ENCODE measurements around the gene CNTNAP2.

The CNTNAP2 gene

GRCh38 chr7:146290746-146291145 lies 174.1 kb downstream of the CNTNAP2 start:
- no peak for DNase-seq (ENCODE audit: low read depth in 2 of 2)

GRCh38 chr7:146291900-146292299 lies 175.3 kb downstream of the CNTNAP2 start:
- DNase-seq (ENCODE audit: low read depth in 2 of 2): no peak

GRCh38 chr7:146296028-146296427 lies 179.4 kb downstream of the CNTNAP2 start:
- no peak for DNase-seq (ENCODE audit: low read depth in 2 of 2)

GRCh38 chr7:146314962-146315361 lies 198.4 kb downstream of the CNTNAP2 start:
- no peak for DNase-seq (ENCODE audit: low read depth in 2 of 2)

- DNase-seq (ENCODE audit: low read depth in 2 of 2): no peak
Measured at GRCh38 chr7:146319629-146320028, 203.0 kb downstream of the CNTNAP2 start.

GRCh38 chr7:146321301-146321700 lies 204.7 kb downstream of the CNTNAP2 start:
- no peak for DNase-seq (ENCODE audit: low read depth in 2 of 2)

GRCh38 chr7:146331369-146331768 lies 214.8 kb downstream of the CNTNAP2 start:
- DNase-seq (ENCODE audit: low read depth in 2 of 2): no peak

- DNase-seq (ENCODE audit: low read depth in 2 of 2): no peak
Measured at GRCh38 chr7:146345251-146345650, 228.7 kb downstream of the CNTNAP2 start.

GRCh38 chr7:146346096-146346495 lies 229.5 kb downstream of the CNTNAP2 start:
- no peak for DNase-seq (ENCODE audit: low read depth in 2 of 2)

GRCh38 chr7:146355216-146355615 lies 238.6 kb downstream of the CNTNAP2 start:
- no peak for DNase-seq (ENCODE audit: low read depth in 2 of 2)

- DNase-seq (ENCODE audit: low read depth in 2 of 2): no peak
Measured at GRCh38 chr7:146359176-146359575, 242.6 kb downstream of the CNTNAP2 start.

- DNase-seq (ENCODE audit: low read depth in 2 of 2): no peak
Measured at GRCh38 chr7:146366938-146367337, 250.3 kb downstream of the CNTNAP2 start.

- DNase-seq (ENCODE audit: low read depth in 2 of 2): no peak
Measured at GRCh38 chr7:146370171-146370570, 253.6 kb downstream of the CNTNAP2 start.

GRCh38 chr7:146375170-146375569 lies 258.6 kb downstream of the CNTNAP2 start:
- DNase-seq (ENCODE audit: low read depth in 2 of 2): no peak

GRCh38 chr7:146378196-146378595 lies 261.6 kb downstream of the CNTNAP2 start:
- no peak for DNase-seq (ENCODE audit: low read depth in 2 of 2)

- no peak for DNase-seq (ENCODE audit: low read depth in 2 of 2)
Measured at GRCh38 chr7:146387140-146387539, 270.5 kb downstream of the CNTNAP2 start.

- no peak for DNase-seq (ENCODE audit: low read depth in 2 of 2)
Measured at GRCh38 chr7:146388928-146389327, 272.3 kb downstream of the CNTNAP2 start.

GRCh38 chr7:146393346-146393745 lies 276.7 kb downstream of the CNTNAP2 start:
- no peak for DNase-seq (ENCODE audit: low read depth in 2 of 2)

- no peak for DNase-seq (ENCODE audit: low read depth in 2 of 2)
Measured at GRCh38 chr7:146397141-146397540, 280.5 kb downstream of the CNTNAP2 start.

GRCh38 chr7:146401939-146402338 lies 285.3 kb downstream of the CNTNAP2 start:
- DNase-seq (ENCODE audit: low read depth in 2 of 2): no peak

- no peak for DNase-seq (ENCODE audit: low read depth in 2 of 2)
Measured at GRCh38 chr7:146405737-146406136, 289.1 kb downstream of the CNTNAP2 start.

GRCh38 chr7:146411975-146412374 lies 295.4 kb downstream of the CNTNAP2 start:
- DNase-seq (ENCODE audit: low read depth in 2 of 2): no peak

GRCh38 chr7:146412781-146413180 lies 296.2 kb downstream of the CNTNAP2 start:
- DNase-seq (ENCODE audit: low read depth in 2 of 2): no peak

GRCh38 chr7:146414373-146414772 lies 297.8 kb downstream of the CNTNAP2 start:
- DNase-seq (ENCODE audit: low read depth in 2 of 2): no peak

GRCh38 chr7:146414937-146415336 lies 298.3 kb downstream of the CNTNAP2 start:
- no peak for DNase-seq (ENCODE audit: low read depth in 2 of 2)
